H1 (cell line): Measurements from ENCODE around the gene RUFY1. TPM values are rescaled to one million over a fixed set of nuclear protein-coding genes. Genes with fewer than 3 reads are reported as not detected.

ENCODE experiments used
- CTCF ChIA-PET: fragments of 300-600 bp; sonication (Branson Sonifier 250); formaldehyde crosslinking; loops from one replicate; lab custom pipeline; 2021; ENCODE audit not compliant: partially characterized antibody; lab: Charles Lee
- POLR2A ChIA-PET: fragments of 300-600 bp; sonication (Branson Sonifier 250); formaldehyde crosslinking; loops from one replicate; lab custom pipeline; 2021; ENCODE audit warnings: inconsistent platforms; ENCODE audit not compliant: partially characterized antibody; lab: Charles Lee
- DNase-seq, 2 experiments: peaks; one replicate each; pipeline versions ENCODE4 v3.0.0 to v3.0.0-alpha.2; 2010 to 2022; ENCODE audit warnings: low spot score in 2 of 2, low read depth in 1 of 2, mixed read lengths in 1 of 2
- FAIRE-seq: peaks from 2 replicates; lab custom pipeline; 2011; peaks lifted over from hg19 to GRCh38; lab: Jason Lieb, UNC
- H2AFZ ChIP-seq: 2 replicates; pipeline ENCODE4 v1.8.1; 2012; ENCODE audit warnings: low read length, inconsistent platforms
- H2AK5ac ChIP-seq: 2 replicates; pipeline ENCODE4 v1.6.1; 2013; ENCODE audit warnings: low read depth, low read length
- H2BK120ac ChIP-seq: replicated peaks from 2 replicates; pipeline ENCODE3; 2013; ENCODE audit warnings: low read depth, low read length, inconsistent platforms
- H2BK12ac ChIP-seq: 2 replicates; pipeline ENCODE4 v1.6.1; 2013; ENCODE audit warnings: low read depth, low read length
- H2BK15ac ChIP-seq: 2 replicates; pipeline ENCODE4 v1.6.1; 2013; ENCODE audit warnings: low read length
- H2BK20ac ChIP-seq: 2 replicates; pipeline ENCODE4 v1.6.1; 2013; ENCODE audit warnings: low read length
- H2BK5ac ChIP-seq: 2 replicates; pipeline ENCODE4 v1.6.1; 2013; ENCODE audit warnings: low read depth, low read length
- H3K14ac ChIP-seq: 2 replicates; pipeline ENCODE4 v1.6.1; 2013; ENCODE audit warnings: inconsistent platforms; ENCODE audit not compliant: insufficient read length
- H3K18ac ChIP-seq: 2 replicates; pipeline ENCODE4 v1.6.1; 2013; ENCODE audit warnings: low read length; ENCODE audit errors: extremely low read depth
- H3K23ac ChIP-seq: 2 replicates; pipeline ENCODE4 v1.6.1; 2013; ENCODE audit warnings: inconsistent platforms; ENCODE audit not compliant: insufficient read length
- H3K23me2 ChIP-seq: 2 replicates; pipeline ENCODE4 v1.6.1; 2013; ENCODE audit warnings: low read depth, low read length
- H3K27ac ChIP-seq: 2 replicates; pipeline ENCODE4 v1.6.1; 2011; ENCODE audit warnings: low read depth, low read length, inconsistent platforms
- H3K27me3 ChIP-seq, 4 experiments: replicated peaks in 1 of 4; 1 replicate in 1 of 4; 2 replicates in 3 of 4; pipeline versions ENCODE4 v1.6.1 to v1.8.1; 2011 to 2013; ENCODE audit warnings: low read length in 3 of 4, mild to moderate bottlenecking in 3 of 4, inconsistent platforms in 2 of 4, mixed read lengths in 2 of 4, moderate library complexity in 1 of 4; ENCODE audit not compliant: control insufficient read depth in 3 of 4, insufficient read depth in 3 of 4; ENCODE audit errors: extremely low read depth in 1 of 4
- H3K36me3 ChIP-seq, 4 experiments: 2 replicates each; pipeline versions ENCODE4 v1.6.1 to v1.8.1; 2011 to 2013; ENCODE audit warnings: mild to moderate bottlenecking in 4 of 4, low read length in 3 of 4, moderate library complexity in 2 of 4, control low read depth in 1 of 4, inconsistent platforms in 1 of 4; ENCODE audit not compliant: insufficient read depth in 4 of 4, control insufficient read depth in 2 of 4
- H3K4ac ChIP-seq: replicated peaks from 2 replicates; pipeline ENCODE3; 2013; ENCODE audit warnings: low read length, low read depth, mixed read lengths, inconsistent platforms; ENCODE audit not compliant: insufficient read length
- H3K4me1 ChIP-seq, 4 experiments: replicated peaks in 1 of 4; 1 replicate in 1 of 4; 2 replicates in 3 of 4; pipeline versions ENCODE4 v1.6.1 to v1.8.1; 2011 to 2013; ENCODE audit warnings: low read length in 3 of 4, inconsistent platforms in 2 of 4, mixed read lengths in 1 of 4; ENCODE audit not compliant: insufficient read depth in 4 of 4, control insufficient read depth in 3 of 4
- H3K4me2 ChIP-seq, 2 experiments: 2 replicates each; pipeline versions ENCODE4 v1.6.1 to v1.8.1; 2011 to 2013; ENCODE audit warnings: low read depth in 2 of 2, low read length in 2 of 2, control low read depth in 1 of 2, inconsistent platforms in 1 of 2, mild to moderate bottlenecking in 1 of 2; ENCODE audit not compliant: insufficient read depth in 1 of 2
- H3K4me3 ChIP-seq, 4 experiments: fragments of 200-600, 300-600 bp in 1 of 4; sonication (generic), shearing (Covaris generic), sonication (Bioruptor Twin) in 1 of 4; 2 replicates each; pipeline versions ENCODE4 v1.5.1 to v1.8.1; 2011 to 2016; ENCODE audit warnings: low read length in 4 of 4, low read depth in 3 of 4, control low read depth in 2 of 4, inconsistent platforms in 2 of 4, mild to moderate bottlenecking in 2 of 4, mixed read lengths in 1 of 4, moderate library complexity in 1 of 4; ENCODE audit not compliant: insufficient read depth in 2 of 4; ENCODE audit errors: extremely low read depth in 1 of 4
- H3K56ac ChIP-seq: replicated peaks from 2 replicates; pipeline ENCODE3; 2013; ENCODE audit warnings: low read depth, mild to moderate bottlenecking, mixed read lengths, low read length, inconsistent platforms; ENCODE audit not compliant: insufficient read length
- H3K79me1 ChIP-seq: 2 replicates; pipeline ENCODE4 v1.6.1; 2013; ENCODE audit warnings: low read depth, low read length, control low read depth
- H3K79me2 ChIP-seq, 2 experiments: 2 replicates each; pipeline versions ENCODE4 v1.6.1 to v1.8.1; 2012 to 2013; ENCODE audit warnings: low read length in 2 of 2, mild to moderate bottlenecking in 2 of 2, inconsistent platforms in 1 of 2; ENCODE audit not compliant: insufficient read depth in 2 of 2, control insufficient read depth in 1 of 2
- H3K9ac ChIP-seq, 4 experiments: replicated peaks in 1 of 4; 1 replicate in 1 of 4; 2 replicates in 3 of 4; pipeline versions ENCODE4 v1.6.1 to v1.8.1; 2011 to 2013; ENCODE audit warnings: low read depth in 3 of 4, low read length in 3 of 4, control low read depth in 2 of 4, mild to moderate bottlenecking in 2 of 4, moderate library complexity in 2 of 4, inconsistent platforms in 1 of 4; ENCODE audit errors: extremely low read depth in 1 of 4
- H3K9me3 ChIP-seq, 2 experiments: 2 replicates each; pipeline versions ENCODE4 v1.6.1 to v1.8.1; 2012 to 2013; ENCODE audit warnings: mild to moderate bottlenecking in 2 of 2, moderate library complexity in 2 of 2, control low read depth in 1 of 2, inconsistent platforms in 1 of 2, low read depth in 1 of 2, low read length in 1 of 2, mixed read lengths in 1 of 2; ENCODE audit not compliant: insufficient read depth in 2 of 2
- H4K20me1 ChIP-seq, 2 experiments: replicated peaks in 1 of 2; 2 replicates each; pipeline versions ENCODE3 to v1.8.1; 2011 to 2013; ENCODE audit warnings: inconsistent platforms in 2 of 2, low read length in 2 of 2, mild to moderate bottlenecking in 1 of 2; ENCODE audit not compliant: insufficient read depth in 2 of 2, control insufficient read depth in 1 of 2
- H4K5ac ChIP-seq: 2 replicates; pipeline ENCODE4 v1.6.1; 2013; ENCODE audit warnings: low read length, low read depth, mixed read lengths, inconsistent platforms; ENCODE audit not compliant: insufficient read length
- H4K8ac ChIP-seq: 2 replicates; pipeline ENCODE4 v1.8.0; 2013; ENCODE audit warnings: mild to moderate bottlenecking, moderate library complexity, low read length, inconsistent platforms; ENCODE audit not compliant: insufficient read depth; ENCODE audit errors: extremely low read depth
- H4K91ac ChIP-seq: replicated peaks from 2 replicates; pipeline ENCODE3; 2013; ENCODE audit warnings: low read length, mixed read lengths, inconsistent platforms; ENCODE audit not compliant: insufficient read length
- ASH2L ChIP-seq: fragments of 200-600, 300-600 bp; sonication (generic); IDR thresholded peaks from one replicate; pipeline ENCODE4 v1.7.1; 2017; ENCODE audit warnings: low read length
- E2F6 ChIP-seq: IDR thresholded peaks from 2 replicates; pipeline ENCODE4 v1.6.1; 2012; ENCODE audit warnings: inconsistent platforms
- MAX ChIP-seq: IDR thresholded peaks from 2 replicates; pipeline ENCODE4 v1.6.1; 2012; ENCODE audit warnings: inconsistent platforms
- POLR2A ChIP-seq, 2 experiments: IDR thresholded peaks; 1 replicate in 1 of 2; 2 replicates in 1 of 2; pipeline ENCODE4 v1.6.1; 2011; ENCODE audit warnings: low read depth in 2 of 2, low read length in 2 of 2, mild to moderate bottlenecking in 2 of 2; ENCODE audit errors: control extremely low read depth in 1 of 2
- POU5F1 ChIP-seq: IDR thresholded peaks from 2 replicates; pipeline ENCODE4 v1.6.1; 2011; ENCODE audit warnings: low read depth, mild to moderate bottlenecking, low read length, moderate library complexity
- RAD21 ChIP-seq, 2 experiments: IDR thresholded peaks in 1 of 2; conservative IDR thresholded peaks in 1 of 2; 2 replicates each; pipeline ENCODE4 v1.6.1; 2011; ENCODE audit warnings: low read depth in 2 of 2, low read length in 2 of 2, improper control_type of control experiment in 1 of 2, inconsistent platforms in 1 of 2, mild to moderate bottlenecking in 1 of 2, moderate library complexity in 1 of 2
- TAF1 ChIP-seq: IDR thresholded peaks from 2 replicates; pipeline ENCODE4 v1.6.1; 2011; ENCODE audit warnings: mild to moderate bottlenecking, low read depth, low read length
- WGBS, 2 experiments: shearing (Covaris generic) in 1 of 2; methylation state at CpG; one replicate each; pipeline versions ENCODE4 v1.1.6 to v1.1.7; 2013 to 2015; ENCODE audit warnings: low lambda C conversion rate in 2 of 2, mixed read lengths in 2 of 2, inconsistent platforms in 1 of 2, low coverage in 1 of 2, missing lambda C conversion rate in 1 of 2; ENCODE audit not compliant: insufficient replicate concordance in 2 of 2, insufficient coverage in 1 of 2, insufficient read length in 1 of 2; ENCODE audit errors: extremely low coverage in 1 of 2, missing lambda C conversion rate in 1 of 2; 5-methylcytosine and 5-hydroxymethylcytosine counted together
- polyA plus RNA-seq, 7 experiments: library from polyadenylated mRNA; depleted of rRNA in 3 of 7; stranded (reverse) in 5 of 7; unstranded in 2 of 7; fragments of >200 nt in 5 of 7; fragments of 200-250 nt in 2 of 7; gene quantifications; 1 replicate in 5 of 7; 2 replicates in 1 of 7; 4 replicates in 1 of 7; pipeline versions ENCODE4 v1.2.1 to v1.2.3, GENCODE V29; 2011 to 2013; ENCODE audit warnings: missing spikeins in 2 of 7, mixed read lengths in 2 of 7
- total RNA-seq: library from RNA; stranded (reverse); fragmentation: NEBNext Ultra II Directional; extraction: Animal tissue kit (Norgen Biotek cat#: 25700); gene quantifications from 2 replicates; pipeline ENCODE4 v1.2.1, GENCODE V29; 2021

RUFY1 gene
- total and polyA plus RNA-seq, 2 of the 8 experiments (the other 6 are each of a cell fraction or from before 2014, with no cell fraction given) = 22.4 to 29.5 TPM

- POLR2A ChIA-PET = interaction anchor here (0.6 to 20.5 kb wide), 10 partner anchors 18 to 446 kb away, joined by 3 to 351 read pairs (median 4); partner anchors contain the start of gene SQSTM1
- no peak overlapping the region for H4K91ac ChIP-seq
- H3K4me2 ChIP-seq = no peak overlapping the region
- H3K14ac ChIP-seq = no peak overlapping the region
- no peaks in the 10 kb centered on the region for H3K9me3 ChIP-seq
- H2AFZ ChIP-seq = no peak overlapping the region
- H3K36me3 ChIP-seq = peaks cover 25 to 72% (median 40%) of the 10 kb centered on the region in 4 experiments
- H3K23ac ChIP-seq = no peak overlapping the region
- 92% methylated on average over 21 of the region's 21 CpGs; no CpG with 5 or more reads in 1 of the 2 experiments for WGBS, 2 experiments
- H3K9ac ChIP-seq = no peak overlapping the region
- no peak overlapping the region for H2BK20ac ChIP-seq
- no peaks in the 10 kb centered on the region for H3K79me1 ChIP-seq
- H3K23me2 ChIP-seq = no peaks in the 10 kb centered on the region
- no peaks in the 10 kb centered on the region for H3K79me2 ChIP-seq
- peaks cover 9 to 22% of the 10 kb centered on the region in 2 experiments for H4K20me1 ChIP-seq
- no peak overlapping the region for H2BK120ac ChIP-seq
- no peak overlapping the region for H2BK15ac ChIP-seq
- DNase-seq = no peak
- H3K4ac ChIP-seq = no peak overlapping the region
- H3K27me3 ChIP-seq = no peaks in the 10 kb centered on the region
- no peaks in the 10 kb centered on the region for H3K4me1 ChIP-seq
- TF ChIP-seq ASH2L (no peak), RAD21 (IDR thresholded peaks at IDR 0.05 in 1 of 2, conservative IDR thresholded peaks at IDR 0.05 in 1 of 2; ENCODE audit: low read depth in 2 of 2, low read length in 2 of 2) (no peak), MAX (peak; percentile 12; the same call in 1 of the 2 replicates), E2F6 (no peak), POU5F1 (no peak), POLR2A (IDR thresholded peaks at IDR 0.05; ENCODE audit: control extremely low read depth in 1 of 2, low read depth in 2 of 2, low read length in 2 of 2) (peak in 1 of 2 experiments; percentile 25; a peak in 1 of 3 replicates), TAF1 (no peak)
- TF ChIP-seq, all 59 proteins: peak for 2
- H2BK12ac ChIP-seq = no peak overlapping the region
- H4K5ac ChIP-seq = no peak overlapping the region
- CTCF ChIA-PET = interaction anchor here (0.5 to 4.9 kb wide), 12 partner anchors 10 to 80 kb away, joined by 3 to 19 read pairs (median 4); no protein-coding TSS in a partner anchor
- no peak overlapping the region for H3K4me3 ChIP-seq
- H3K56ac ChIP-seq = no peak overlapping the region
- FAIRE-seq = no peak
- H3K18ac ChIP-seq = no peak overlapping the region
- H4K8ac ChIP-seq = no peak overlapping the region; the same call in 1 of the 2 replicates
- H2AK5ac ChIP-seq = no peak overlapping the region
- no peak overlapping the region; the same call in 1 of the 2 replicates for H2BK5ac ChIP-seq
- no peak overlapping the region for H3K27ac ChIP-seq
Observed at GRCh38 chr5:179606071-179606909, 55.9 kb downstream of the RUFY1 start.
